ENCODE data around the gene MCC.

DNA sequence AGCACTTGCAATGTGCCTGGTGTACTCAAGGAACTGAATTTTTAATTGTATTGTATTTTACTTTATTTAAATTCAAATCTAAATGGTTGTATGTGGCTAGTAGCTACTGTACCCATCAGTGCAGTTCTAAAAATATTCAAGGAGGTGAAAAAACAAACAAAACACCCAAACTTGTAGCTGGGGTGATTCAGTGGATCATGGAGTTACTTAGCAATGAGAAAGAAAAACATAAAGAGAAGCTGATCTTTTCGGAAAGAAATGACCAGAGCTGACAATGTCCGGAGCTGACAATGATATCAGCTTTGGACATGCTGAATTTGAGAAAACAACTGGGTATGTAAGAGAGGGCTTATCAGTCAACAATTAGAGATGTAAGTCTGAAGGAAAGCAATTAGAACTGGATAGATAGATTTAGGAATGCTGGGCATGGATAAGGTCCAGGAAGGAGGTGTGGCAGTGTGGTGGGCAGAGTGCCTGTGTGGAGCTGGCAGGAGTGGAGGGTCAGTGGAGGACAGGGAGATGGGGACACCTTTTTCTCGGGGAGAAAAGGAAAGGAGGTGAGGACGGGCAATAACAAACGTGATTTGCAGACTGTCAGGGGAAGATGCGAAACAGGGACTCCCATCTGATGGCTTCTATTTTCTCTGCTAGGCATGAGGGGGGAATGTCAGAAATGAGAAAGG, 398.5 kb downstream of the MCC start:
- TF ChIP-seq POLR2A (IDR thresholded peaks at IDR 0.05) (no peak), CTCF (IDR thresholded peaks at IDR 0.05) (no peak)
